HG03025 (cell line): ENCODE measurements around the gene VPS9D1.
"Not testable (repeated sequence)": the region's sequence is repeated elsewhere in the genome, so short reads cannot be mapped to it uniquely, and the experiment has no call there.

Experiments used
- ATAC-seq: cut with Tn5 transposase; IDR thresholded peaks from one replicate; pipeline ENCODE4 v1.9.1; 2021; ENCODE audit warnings: mild to moderate bottlenecking, moderate library complexity; ENCODE audit not compliant: unreplicated experiment, low FRiP score

VPS9D1 gene

DNA sequence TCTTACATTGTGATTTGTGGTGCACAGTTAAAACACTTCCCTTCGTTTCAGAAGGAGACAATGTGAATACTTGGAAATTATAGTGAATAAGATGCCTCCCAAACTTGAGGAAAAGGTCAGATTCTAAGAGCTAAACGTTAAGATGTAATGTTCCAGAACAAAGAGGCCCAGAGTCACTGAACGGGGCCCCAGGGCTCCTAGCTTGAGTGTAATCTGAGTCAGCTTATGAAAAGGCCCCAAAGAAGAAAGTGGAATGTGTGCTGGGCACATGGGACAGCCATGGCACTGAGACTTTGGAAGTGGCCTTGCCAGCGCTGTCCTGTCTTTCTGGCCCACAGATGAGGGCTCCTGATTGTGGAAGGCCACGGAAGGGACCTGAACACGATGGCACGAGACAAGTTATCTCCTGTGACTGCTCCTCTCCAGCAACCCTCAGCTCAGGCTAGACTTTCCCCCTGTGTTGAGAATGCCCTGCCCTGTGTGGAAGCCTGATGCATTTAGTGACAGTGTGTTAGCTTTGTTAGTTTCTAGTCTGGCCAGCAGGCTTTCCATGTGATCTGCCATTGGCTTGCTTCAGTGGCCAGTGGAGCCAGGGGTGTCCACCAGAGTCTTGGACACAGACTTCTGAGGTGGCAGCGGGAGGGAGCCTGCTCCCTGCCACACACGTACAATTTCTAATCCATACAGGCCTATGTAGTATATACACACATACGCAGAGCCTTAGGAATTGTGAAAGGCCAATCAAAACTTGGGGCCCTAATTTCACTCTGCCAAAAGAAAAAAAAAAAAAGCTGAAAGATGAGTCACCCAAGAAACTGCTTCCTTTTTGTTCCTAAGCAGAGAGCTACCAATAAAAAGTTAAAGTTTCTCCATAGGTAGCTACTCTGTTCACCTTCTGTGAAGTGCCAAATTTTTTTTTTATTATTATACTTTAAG, 49.9 kb downstream of the VPS9D1 start:
- no peak for ATAC-seq

- ATAC-seq, result no peak
Observed at GRCh38 chr16:89669755-89670154, 50.9 kb downstream of the VPS9D1 start.

GRCh38 chr16:89668790-89669158, 51.9 kb downstream of the VPS9D1 start:
- no peak for ATAC-seq

GRCh38 chr16:89667633-89668032, 53.1 kb downstream of the VPS9D1 start:
- no peak for ATAC-seq

GRCh38 chr16:89667000-89667399, 53.7 kb downstream of the VPS9D1 start:
- not testable (repeated sequence) for ATAC-seq

- ATAC-seq, result not testable (repeated sequence)
Observed at GRCh38 chr16:89664238-89664637, 56.5 kb downstream of the VPS9D1 start.

DNA sequence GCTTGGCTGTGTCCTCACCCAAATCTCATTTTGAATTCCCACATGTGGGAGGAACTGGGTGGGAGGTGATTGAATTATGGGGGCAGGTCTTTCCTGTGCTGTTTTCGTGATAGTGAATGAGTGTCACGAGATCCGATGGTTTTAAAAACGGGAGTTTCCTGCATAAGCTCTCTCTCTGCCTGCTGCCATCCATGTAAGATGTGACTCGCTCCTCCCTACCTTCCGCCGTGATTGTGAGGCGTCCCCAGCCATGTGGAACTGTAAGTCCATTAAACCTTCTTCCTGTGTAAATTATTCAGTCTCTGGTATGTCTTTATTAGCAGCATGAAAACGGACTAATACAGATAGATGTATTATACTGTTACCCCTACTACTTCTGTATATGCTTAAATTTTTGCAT, 59.5 kb downstream of the VPS9D1 start:
- no peak for ATAC-seq

GRCh38 chr16:89660146-89660545, 60.6 kb downstream of the VPS9D1 start:
- ATAC-seq, result no peak

DNA sequence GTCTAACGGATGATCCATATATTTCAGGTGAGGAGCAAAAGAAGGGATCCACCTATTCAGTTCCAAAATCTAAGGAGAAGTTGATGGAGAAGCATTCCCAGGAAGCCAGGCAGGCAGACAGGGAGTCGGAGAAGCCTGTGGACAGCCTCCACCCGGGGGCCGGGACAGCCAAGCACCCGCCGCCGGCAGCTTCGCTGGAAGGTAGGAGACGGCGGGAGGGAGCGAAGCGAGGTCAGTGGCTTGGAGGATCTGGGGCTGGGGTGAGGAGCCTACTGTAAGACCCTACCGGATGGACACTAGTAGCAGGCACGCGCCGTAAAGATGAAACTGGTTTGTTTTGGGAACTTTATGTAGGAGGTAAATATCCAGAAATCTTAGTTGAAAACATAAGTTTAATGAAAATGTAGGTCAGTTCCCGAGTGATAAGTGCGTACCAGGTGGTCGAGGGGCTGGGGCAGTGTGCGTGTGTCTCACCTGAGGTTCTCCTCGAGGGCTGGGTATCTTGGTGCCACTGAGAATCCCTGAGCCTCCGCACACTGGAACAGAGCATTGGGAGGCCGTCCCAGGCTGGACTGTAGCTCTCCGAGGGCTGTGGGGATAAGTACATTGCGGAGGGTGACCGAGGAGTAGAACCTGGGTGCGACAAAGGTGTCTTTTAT, 62.3 kb downstream of the VPS9D1 start:
- no peak for ATAC-seq

DNA sequence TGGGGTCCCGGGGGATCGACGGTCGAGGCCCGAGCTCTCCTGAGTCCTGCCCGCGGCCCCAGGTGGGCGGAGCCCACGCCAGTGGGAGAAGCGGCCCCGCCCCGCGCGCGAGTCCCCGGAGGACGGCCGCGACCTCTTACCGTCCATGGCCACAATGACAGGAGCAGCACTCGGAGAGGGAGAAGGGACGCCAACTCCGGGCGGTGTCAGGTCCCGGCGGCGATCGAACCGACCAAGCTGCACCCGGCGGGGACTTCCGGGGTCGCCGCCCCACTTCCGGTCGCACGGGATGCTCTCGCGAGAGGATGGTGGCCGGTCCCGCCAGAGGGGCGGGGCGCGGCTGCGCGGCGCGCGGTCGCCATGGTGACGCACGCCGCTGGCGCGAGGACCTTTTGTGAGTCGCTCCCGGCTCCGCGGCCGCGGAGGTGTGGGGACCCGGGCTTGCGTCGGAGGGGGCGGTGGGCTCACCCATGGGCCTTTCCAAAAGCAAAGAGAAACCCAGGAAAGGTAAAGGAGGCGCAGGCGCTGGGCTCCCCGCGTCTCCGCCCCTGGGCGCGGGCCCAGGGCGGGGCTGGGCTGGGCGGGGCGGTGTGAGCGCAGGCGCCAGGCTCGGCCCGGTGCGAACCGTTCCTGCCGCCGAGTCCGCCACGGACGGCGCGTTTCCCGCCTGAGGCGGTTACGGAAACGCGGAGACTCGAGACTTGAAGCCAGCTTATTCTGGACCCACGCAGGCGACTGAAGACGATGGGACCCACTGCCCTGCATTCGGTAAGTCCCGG, 63.1 kb downstream of the VPS9D1 start, which contains the start of the genes CHMP1A and SPATA33:
TSS of gene CHMP1A (minus strand) at position 267 of the 779 bp plus-strand sequence. CDS start at position 147, 120 bp downstream.
TSS of gene SPATA33 (plus strand) at position 395 of the 779 bp plus-strand sequence. CDS start at position 471, 76 bp downstream.
- peak; percentile 79 for ATAC-seq
